Bronchial epithelial cell (primary cell): ENCODE results near the gene ADARB2. TPM values are rescaled to one million over a fixed set of nuclear protein-coding genes. Genes with fewer than 3 reads are reported as not detected.

Experiments used
- DNase-seq: peaks from one replicate; pipeline ENCODE4 v3.0.0-alpha.2; 2010; ENCODE audit warnings: low read depth
- FAIRE-seq: peaks from 2 replicates; lab custom pipeline; 2011; peaks lifted over from hg19 to GRCh38; lab: Jason Lieb, UNC
- H3K27me3 ChIP-seq: 2 replicates; pipeline ENCODE4 v1.5.1; 2011; ENCODE audit warnings: low read length; ENCODE audit not compliant: control insufficient read depth, insufficient read depth
- H3K36me3 ChIP-seq: 2 replicates; pipeline ENCODE4 v1.5.1; 2011; ENCODE audit warnings: low read length; ENCODE audit not compliant: control insufficient read depth, insufficient read depth
- H3K4me3 ChIP-seq: 2 replicates; pipeline ENCODE4 v1.5.1; 2011; ENCODE audit warnings: mild to moderate bottlenecking, low read depth, low read length, control low read depth
- CTCF ChIP-seq: IDR thresholded peaks from 2 replicates; pipeline ENCODE4 v1.5.1; 2011; ENCODE audit warnings: mild to moderate bottlenecking, moderate library complexity, low read length, control low read depth, inconsistent platforms; ENCODE audit not compliant: insufficient read depth, severe bottlenecking
- total RNA-seq: library from RNA; depleted of rRNA; stranded (reverse); fragments of >200 nt; gene quantifications from 2 replicates; pipeline ENCODE4 v1.2.1, GENCODE V29; 2014

ADARB2 gene
- total RNA-seq, 1 donor from 2014 or later = not detected

- Histone ChIP-seq H3K36me3 (no peaks in the 10 kb centered on the region), H3K27me3 (no peaks in the 10 kb centered on the region), H3K4me3 (no peak overlapping the region)
- no peak for TF ChIP-seq CTCF
- DNase-seq (no peak), FAIRE-seq (peak; percentile 93)
Observed at GRCh38 chr10:1232164-1232911, 505.0 kb downstream of the ADARB2 start.

GRCh38 chr10:1230592-1231275 is 506.6 kb downstream of the ADARB2 start:
- H3K4me3 ChIP-seq = no peak overlapping the region
- TF ChIP-seq CTCF = no peak
- no peaks in the 10 kb centered on the region for H3K36me3 ChIP-seq
- H3K27me3 ChIP-seq = no peaks in the 10 kb centered on the region
- FAIRE-seq = no peak
- no peak for DNase-seq

- Histone ChIP-seq H3K27me3 (no peaks in the 10 kb centered on the region), H3K36me3 (no peaks in the 10 kb centered on the region), H3K4me3 (no peak overlapping the region)
- no peak for TF ChIP-seq CTCF
- FAIRE-seq (no peak), DNase-seq (no peak)
Observed at GRCh38 chr10:1230138-1230537, 507.2 kb downstream of the ADARB2 start.

GRCh38 chr10:1229574-1229973 is 507.8 kb downstream of the ADARB2 start:
- TF ChIP-seq CTCF = no peak
- H3K36me3 ChIP-seq = no peaks in the 10 kb centered on the region
- H3K4me3 ChIP-seq = no peak overlapping the region
- H3K27me3 ChIP-seq = no peaks in the 10 kb centered on the region
- DNase-seq (no peak), FAIRE-seq (peak; percentile 94)

- TF ChIP-seq CTCF = no peak
- Histone ChIP-seq H3K36me3 (no peaks in the 10 kb centered on the region), H3K4me3 (no peak overlapping the region), H3K27me3 (no peaks in the 10 kb centered on the region)
- DNase-seq = no peak
- FAIRE-seq = no peak
Observed at GRCh38 chr10:1229116-1229515, 508.2 kb downstream of the ADARB2 start.
